Bronchial epithelial cell (primary cell): ENCODE measurements around the gene SPATA13. TPM values are rescaled to one million over a fixed set of nuclear protein-coding genes. Genes with fewer than 3 reads are reported as not detected.

Source experiments
- DNase-seq: peaks from one replicate; pipeline ENCODE4 v3.0.0-alpha.2; 2010; ENCODE audit warnings: low read depth
- FAIRE-seq: peaks from 2 replicates; lab custom pipeline; 2011; peaks lifted over from hg19 to GRCh38; lab: Jason Lieb, UNC
- H3K27me3 ChIP-seq: 2 replicates; pipeline ENCODE4 v1.5.1; 2011; ENCODE audit warnings: low read length; ENCODE audit not compliant: control insufficient read depth, insufficient read depth
- H3K36me3 ChIP-seq: 2 replicates; pipeline ENCODE4 v1.5.1; 2011; ENCODE audit warnings: low read length; ENCODE audit not compliant: control insufficient read depth, insufficient read depth
- H3K4me3 ChIP-seq: 2 replicates; pipeline ENCODE4 v1.5.1; 2011; ENCODE audit warnings: mild to moderate bottlenecking, low read depth, low read length, control low read depth
- total RNA-seq: library from RNA; depleted of rRNA; stranded (reverse); fragments of >200 nt; gene quantifications from 2 replicates; pipeline ENCODE4 v1.2.1, GENCODE V29; 2014
- TF ChIP-seq, protein P1 (sequence below): IDR thresholded peaks from 2 replicates; pipeline ENCODE4 v1.5.1; 2011; ENCODE audit warnings: mild to moderate bottlenecking, moderate library complexity, low read length, control low read depth, inconsistent platforms; ENCODE audit not compliant: insufficient read depth, severe bottlenecking

The SPATA13 gene
- total RNA-seq, 1 donor from 2014 or later, result 2.1 TPM

DNA sequence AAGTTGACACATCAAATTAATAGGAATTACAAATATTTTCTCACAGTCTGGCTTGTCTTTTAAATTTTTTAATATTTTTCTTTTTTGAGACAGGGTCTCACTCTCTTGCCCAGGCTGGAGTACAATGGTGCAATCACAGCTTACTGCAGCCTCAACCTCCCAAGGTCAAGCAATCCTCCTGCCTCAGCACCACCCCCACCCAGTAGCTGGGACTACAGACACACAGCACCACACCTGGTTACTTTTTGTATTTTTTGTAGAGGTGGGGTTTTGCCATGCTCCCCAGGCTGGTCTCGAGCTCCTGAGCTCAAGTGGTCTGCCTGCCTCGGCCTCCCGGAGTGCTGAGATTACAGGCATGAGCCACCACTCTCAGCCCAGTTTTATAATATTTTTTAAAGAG lies 72.0 kb downstream of the SPATA13 start:
- DNase-seq (no peak), FAIRE-seq (no peak)
- H3K27me3 ChIP-seq, result no peaks in the 10 kb centered on the region
- TF ChIP-seq, protein P1, sequence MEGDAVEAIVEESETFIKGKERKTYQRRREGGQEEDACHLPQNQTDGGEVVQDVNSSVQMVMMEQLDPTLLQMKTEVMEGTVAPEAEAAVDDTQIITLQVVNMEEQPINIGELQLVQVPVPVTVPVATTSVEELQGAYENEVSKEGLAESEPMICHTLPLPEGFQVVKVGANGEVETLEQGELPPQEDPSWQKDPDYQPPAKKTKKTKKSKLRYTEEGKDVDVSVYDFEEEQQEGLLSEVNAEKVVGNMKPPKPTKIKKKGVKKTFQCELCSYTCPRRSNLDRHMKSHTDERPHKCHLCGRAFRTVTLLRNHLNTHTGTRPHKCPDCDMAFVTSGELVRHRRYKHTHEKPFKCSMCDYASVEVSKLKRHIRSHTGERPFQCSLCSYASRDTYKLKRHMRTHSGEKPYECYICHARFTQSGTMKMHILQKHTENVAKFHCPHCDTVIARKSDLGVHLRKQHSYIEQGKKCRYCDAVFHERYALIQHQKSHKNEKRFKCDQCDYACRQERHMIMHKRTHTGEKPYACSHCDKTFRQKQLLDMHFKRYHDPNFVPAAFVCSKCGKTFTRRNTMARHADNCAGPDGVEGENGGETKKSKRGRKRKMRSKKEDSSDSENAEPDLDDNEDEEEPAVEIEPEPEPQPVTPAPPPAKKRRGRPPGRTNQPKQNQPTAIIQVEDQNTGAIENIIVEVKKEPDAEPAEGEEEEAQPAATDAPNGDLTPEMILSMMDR, result no peak
- H3K36me3 ChIP-seq, result no peaks in the 10 kb centered on the region
- H3K4me3 ChIP-seq, result no peak overlapping the region

DNA sequence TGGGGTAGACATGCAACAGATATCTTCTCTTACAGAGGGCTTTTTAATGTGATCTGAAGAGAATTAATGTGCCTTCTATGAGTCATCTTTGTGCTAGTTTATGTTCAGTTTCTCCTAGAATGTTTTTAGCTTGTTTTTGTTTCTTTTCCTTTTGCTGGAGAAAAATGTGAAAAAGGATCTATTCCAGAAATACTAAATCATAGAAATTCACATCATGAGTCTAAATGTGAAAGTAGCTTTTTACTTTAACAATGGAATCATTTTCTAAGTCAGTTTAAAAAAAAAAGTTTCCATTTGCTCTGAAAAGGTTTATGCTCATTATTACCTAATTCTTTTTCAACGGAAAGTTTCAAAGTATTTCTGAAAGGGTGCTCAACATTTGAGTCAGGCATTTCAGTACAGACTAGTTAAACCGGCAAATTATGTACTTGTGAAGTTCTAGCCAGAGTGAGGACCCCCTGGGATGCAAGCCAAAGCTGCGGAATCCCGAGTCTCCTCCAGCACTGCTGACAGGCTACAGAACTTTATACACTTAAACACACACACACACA lies 72.9 kb downstream of the SPATA13 start:
- Histone ChIP-seq H3K36me3 (no peaks in the 10 kb centered on the region), H3K4me3 (no peak overlapping the region), H3K27me3 (no peaks in the 10 kb centered on the region)
- FAIRE-seq, result no peak
- TF ChIP-seq, protein P1, result no peak
- no peak for DNase-seq

DNA sequence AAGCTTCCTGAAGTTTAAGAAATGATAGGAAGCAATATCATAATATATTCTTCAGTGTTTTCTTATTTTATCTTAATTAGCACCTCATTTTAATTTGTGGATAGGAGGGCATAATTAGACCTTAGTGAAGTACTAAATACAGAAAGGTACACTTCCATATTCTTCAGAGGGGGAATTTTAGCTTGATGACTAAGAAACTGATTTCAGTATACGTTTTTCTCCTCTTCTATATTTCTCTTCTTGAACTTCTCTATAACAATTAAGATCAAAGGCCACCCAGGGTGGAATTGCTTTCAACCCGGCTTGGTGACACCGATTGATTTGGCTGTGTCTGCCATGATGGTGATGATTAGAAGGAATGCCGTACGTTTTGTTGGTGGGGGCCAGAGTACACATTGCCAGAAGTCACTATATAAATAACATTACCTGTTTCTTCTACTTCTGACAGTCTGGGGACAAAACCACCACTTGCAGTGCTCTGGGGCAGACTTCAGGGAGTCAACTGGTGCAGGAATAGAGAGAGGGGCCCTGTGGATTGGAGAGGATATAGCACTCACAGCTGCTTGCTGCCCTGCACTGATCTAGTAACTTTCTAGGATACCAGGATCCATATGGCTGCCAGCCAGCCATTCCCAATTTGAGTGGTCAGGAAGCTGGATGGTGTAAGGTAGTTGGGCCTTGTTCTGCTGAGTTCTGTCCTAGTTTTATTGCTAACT lies 73.8 kb downstream of the SPATA13 start:
- no peak for DNase-seq
- Histone ChIP-seq H3K27me3 (no peaks in the 10 kb centered on the region), H3K4me3 (no peak overlapping the region), H3K36me3 (no peaks in the 10 kb centered on the region)
- TF ChIP-seq, protein P1, result no peak
- FAIRE-seq, result no peak

GRCh38 chr13:24237356-24237755 lies 76.8 kb downstream of the SPATA13 start:
- Histone ChIP-seq H3K36me3 (no peaks in the 10 kb centered on the region), H3K4me3 (no peak overlapping the region), H3K27me3 (no peaks in the 10 kb centered on the region)
- DNase-seq, result no peak
- TF ChIP-seq, protein P1, result no peak
- FAIRE-seq, result no peak

GRCh38 chr13:24241336-24241735 lies 80.8 kb downstream of the SPATA13 start:
- FAIRE-seq (no peak), DNase-seq (no peak)
- H3K27me3 ChIP-seq, result no peaks in the 10 kb centered on the region
- TF ChIP-seq, protein P1, result no peak
- no peaks in the 10 kb centered on the region for H3K36me3 ChIP-seq
- no peak overlapping the region for H3K4me3 ChIP-seq
